Activated T-helper 1 cell treated with Interleukin-2 at 50 U/mL for 16 hours (primary cell): ENCODE data around the gene MMAB.

Experiments
- DNase-seq: peaks from one replicate; pipeline ENCODE4 v3.0.0-alpha.2; 2020; ENCODE audit warnings: low read depth

MMAB gene

GRCh38 chr12:109510196-109510595 lies 63.1 kb downstream of the MMAB start:
- no peak for DNase-seq

- no peak for DNase-seq
Measured at GRCh38 chr12:109504068-109504467, 69.2 kb downstream of the MMAB start.
